HG03066 (cell line): ENCODE measurements around the gene CFAP45.
"Not testable (repeated sequence)": the region's sequence is repeated elsewhere in the genome, so short reads cannot be mapped to it uniquely, and the experiment has no call there.

Experiments used
- ATAC-seq: cut with Tn5 transposase; IDR thresholded peaks from one replicate; pipeline ENCODE4 v1.9.1; 2021; ENCODE audit warnings: low read depth; ENCODE audit not compliant: unreplicated experiment

Gene CFAP45

DNA sequence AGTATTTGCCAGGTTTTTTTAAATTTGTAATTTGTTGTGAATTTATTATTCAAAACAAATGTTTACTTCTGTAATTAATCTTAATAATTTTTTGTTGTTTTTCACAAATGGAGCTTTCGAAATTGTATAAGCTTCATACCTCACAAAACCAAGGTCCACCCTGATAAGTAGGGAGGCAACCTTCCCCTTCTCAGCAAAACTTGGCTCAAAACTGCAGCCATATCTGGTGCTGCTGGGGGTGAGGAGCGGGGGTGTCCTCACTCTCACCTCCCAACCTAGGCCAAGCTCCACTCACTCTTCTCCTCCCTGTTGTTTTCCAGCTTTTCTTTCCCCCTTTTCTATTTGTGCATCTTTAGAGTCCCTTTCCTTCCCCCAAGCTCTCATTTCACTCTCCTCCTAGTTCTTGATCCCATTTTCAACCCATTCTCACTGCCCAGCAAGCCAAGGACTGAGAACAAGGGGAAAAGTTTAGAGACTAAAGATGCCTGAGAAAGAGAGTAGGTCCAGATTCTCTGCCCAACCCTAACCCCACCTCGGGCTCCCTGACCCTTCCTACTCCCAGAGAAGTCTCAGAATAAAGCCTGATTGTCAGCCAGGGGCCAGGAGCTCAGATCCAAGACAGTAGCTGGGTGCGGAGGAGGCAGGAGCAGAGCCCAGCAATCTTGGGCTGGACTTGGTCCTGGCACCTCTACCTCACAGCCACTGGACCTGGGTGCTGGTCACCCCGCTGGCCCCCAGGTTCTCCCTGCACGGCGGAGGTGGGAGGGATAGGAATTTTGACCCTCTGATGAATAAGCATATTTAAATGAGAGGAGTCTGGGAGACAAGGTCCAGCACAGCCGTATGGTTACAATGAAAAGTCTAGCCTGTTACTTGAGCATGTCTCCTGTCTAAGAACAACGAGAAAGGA, 8.3 kb upstream of the CFAP45 start:
- no peak for ATAC-seq

DNA sequence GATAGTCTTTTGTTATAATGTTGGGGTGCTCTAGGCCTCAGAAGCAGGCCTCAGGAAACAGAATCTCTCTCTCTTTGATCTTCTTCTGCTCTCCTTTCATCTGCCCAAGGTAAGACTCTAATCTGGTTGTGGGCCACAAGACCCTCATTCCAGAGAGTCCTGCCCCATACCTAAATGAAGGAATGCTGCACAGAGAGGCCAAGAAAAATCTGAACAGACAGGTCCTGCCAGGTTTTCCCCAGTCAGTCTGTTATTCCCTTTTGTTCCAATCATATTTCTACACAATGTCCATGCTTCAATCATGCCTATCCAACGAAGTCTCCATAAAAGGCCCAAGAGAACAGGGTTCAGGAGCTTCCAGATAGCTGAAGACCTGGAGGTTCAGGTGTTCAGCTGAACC, 7.0 kb upstream of the CFAP45 start:
- no peak for ATAC-seq

DNA sequence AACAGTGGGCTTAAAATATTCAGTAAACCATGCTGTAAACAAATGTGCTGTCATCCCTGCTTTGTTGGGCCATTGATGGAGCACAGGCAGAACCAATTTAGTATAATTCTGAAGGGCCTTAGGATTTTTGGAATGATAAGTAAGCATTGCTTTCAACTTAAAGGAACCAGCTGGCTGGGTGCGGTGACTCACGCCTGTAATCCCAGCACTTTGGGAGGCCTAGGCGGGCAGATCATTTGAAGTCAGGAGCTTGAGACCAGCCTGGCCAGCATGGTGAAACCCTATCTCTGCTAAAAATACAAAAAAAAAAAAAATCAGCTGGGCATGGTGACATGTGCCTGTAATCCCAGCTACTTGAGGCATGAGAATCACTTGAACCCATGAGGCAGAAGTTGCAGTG, 4.1 kb upstream of the CFAP45 start:
- ATAC-seq = not testable (repeated sequence)

DNA sequence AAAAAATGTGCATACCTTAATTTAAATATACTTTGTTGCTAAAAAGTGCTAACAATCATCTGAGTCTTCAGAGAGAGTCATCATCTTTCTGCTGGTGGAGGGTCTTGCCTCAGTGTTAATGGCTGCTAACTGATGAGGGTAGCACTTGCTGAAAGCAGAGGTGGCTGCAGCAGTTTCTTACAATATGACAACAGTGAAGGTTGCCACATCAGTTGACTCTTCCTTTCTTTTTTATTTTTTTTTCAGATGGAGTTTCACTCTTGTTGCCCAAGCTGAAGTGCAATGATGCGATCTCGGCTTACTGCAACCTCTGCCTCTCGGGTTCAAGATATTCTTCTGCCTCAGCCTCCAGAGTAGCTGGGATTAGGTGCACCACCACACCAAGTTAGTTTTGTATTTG, 2.6 kb upstream of the CFAP45 start:
- no peak for ATAC-seq

DNA sequence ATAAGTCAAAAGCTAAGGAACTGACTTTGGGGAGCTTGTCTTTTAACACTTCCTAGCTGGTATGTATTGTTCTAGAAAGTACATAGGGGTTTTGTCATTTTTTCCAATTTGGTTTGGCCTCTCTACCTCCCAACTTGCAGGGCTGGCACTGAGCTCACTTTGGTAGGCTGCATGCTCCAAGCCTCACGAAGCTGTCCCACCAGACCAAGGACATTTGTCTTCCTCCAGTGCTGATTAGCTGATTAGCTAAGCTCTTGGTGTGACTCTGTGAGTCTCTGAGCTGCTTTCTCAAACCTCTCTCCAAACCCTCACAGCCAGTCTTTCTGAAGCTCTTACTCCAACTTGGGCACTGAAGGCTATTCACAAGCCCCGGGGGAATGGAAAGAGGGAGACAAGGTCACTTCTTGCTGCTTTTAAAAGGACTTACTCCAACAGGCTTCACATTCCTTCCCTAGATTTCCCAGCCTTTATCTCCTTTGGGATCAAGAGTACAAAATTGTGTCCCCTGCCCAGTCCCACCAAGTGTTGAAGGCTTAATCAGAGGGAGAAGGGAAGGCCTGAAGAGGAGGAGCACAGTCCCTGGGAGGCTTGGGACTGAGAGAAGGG, 893 bp upstream of the CFAP45 start:
- ATAC-seq = no peak

DNA sequence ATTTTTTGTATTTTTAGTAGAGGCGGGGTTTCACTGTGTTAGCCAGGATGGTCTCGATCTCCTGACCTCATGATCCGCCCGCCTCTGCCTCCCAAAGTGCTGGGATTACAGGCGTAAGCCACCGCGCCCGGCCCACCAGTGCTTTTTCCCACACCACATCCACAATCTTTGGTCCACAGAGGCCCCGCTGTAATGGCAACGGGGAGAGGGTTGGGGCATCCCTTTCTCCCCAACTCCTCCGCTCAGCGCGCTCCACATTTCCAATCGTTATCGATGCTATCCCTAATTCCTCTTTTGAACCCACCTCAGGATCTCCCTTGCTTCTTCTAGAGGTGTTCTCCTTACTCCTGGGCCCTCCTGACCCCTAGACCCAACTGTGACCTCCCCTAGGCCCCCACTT, 331 bp downstream of the CFAP45 start:
- not testable (repeated sequence) for ATAC-seq

DNA sequence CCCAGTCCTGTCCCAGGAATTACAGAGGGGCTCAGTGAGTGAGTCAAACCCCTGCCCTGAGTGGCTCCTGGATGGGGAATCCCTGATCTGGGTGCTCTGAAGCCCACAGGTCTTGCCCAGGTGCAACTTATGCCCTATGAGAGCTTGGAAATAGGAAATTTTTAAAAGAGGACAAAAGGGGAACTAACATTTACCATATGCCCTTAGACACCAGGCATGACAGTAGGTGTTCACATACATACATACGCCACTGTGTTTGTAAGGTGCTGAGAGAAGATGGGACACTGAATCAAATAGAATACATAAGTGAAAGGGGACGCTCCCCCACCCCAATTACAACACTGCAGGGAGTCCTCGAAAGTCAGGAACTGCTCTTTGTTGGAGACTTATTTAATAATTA, 1.4 kb downstream of the CFAP45 start:
- no peak for ATAC-seq

DNA sequence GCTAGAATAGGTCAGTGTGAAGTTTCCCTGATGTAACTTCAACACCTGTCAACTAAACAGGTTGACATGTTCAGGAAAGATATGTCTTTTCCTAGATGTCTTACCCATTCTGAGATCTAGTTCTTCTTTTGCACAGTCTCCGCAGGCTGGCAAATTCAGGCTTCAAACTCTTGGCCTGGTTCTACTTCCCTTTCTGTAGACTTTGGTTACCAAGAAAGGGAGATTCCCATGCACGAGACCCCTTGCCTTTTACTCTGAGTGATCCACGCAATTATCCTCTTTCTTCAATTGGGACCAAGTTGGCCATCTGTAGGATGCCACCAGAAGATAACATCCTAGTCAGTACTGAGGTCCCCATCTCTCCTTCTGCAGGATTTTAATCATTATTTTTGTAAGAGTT, 2.0 kb downstream of the CFAP45 start:
- ATAC-seq = no peak

DNA sequence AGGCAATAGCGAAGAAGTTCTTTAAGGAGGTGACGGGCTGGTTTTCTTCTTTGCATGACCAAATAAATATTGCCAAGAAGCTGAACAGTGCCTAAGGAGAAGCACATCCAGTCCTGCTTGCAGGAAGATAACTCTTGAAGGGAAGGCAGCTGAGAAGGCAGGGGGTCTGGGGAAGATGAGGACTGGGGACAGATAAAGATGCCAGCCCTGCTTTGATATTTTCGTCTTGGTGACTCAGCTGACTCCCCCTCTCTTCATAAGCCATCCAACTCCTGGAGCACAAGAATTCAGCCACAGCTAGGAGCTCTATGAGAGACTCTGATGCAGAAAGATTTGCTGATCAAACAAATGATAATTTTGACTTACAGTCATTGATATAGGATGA, 3.4 kb downstream of the CFAP45 start:
- ATAC-seq = no peak

DNA sequence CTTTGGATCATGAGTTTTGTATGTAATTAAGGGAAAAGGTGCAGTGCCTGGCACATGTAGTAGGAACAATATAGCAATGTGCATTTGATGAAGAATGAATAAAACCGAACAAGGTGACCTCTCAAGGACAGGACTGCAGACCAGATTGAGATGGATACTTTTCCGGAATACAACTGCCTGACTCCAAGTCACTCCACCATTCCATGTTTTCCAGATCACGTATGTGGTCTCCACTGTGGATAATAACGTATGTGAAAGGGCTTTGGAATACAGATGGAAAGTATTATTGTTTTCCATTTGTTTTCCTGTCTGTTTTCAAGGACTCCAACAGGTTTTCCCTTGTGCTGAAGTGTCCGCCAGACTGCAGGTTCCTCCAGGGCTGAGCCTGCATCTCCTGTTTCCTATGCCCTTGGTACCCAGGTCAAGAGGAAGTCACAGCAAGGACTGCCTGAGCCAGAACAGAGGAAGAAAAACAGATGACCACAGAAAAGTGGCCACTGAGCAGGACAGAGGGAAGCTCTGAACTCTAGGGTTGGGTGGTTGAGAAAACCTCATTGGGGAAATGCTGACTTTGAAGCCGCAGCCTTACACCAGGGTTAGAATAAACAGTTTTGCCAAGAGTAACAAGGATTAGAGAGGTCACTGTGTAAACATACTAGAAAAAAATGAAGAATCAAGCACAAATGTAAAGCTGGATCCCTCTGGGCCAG, 4.0 kb downstream of the CFAP45 start:
- ATAC-seq = no peak

DNA sequence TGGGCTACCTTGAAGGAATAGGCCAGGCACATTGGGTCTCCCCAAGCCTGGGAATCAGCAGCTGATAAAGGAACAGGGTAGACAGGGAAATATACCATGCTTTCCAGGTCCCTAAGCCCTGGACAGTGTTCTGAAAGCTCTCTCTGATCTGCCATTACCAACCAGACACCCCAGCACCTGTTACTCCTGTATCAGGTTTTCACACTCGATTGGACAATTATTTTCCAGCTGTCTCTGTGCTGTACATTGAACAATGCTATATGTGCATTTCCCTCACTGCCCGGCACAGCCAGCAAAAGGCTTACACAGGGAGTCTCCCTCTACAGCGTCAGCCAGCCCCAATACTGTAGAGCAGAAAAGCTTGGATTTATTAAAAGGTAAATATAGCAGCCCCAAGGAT, 4.7 kb downstream of the CFAP45 start:
- ATAC-seq = no peak

DNA sequence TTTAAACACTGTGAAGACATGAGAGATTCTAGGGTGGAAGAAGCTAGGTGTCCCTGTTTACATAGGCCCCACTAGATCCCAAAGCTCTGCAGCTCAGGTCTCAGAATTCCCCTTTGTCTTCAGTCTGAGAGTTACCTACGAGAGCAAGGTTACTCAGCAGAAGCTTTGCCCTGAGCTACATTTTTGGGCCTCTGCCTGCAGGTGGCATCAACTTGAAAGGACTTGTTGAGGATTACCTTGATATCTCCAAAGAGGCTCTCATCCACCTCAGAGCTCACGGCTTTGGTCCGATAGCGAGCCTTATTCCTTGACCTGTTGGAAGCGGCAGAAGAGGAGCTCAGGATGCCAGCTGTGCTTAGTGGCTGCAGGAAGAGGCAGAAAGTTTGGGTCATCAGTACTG, 7.0 kb downstream of the CFAP45 start:
- ATAC-seq = no peak

DNA sequence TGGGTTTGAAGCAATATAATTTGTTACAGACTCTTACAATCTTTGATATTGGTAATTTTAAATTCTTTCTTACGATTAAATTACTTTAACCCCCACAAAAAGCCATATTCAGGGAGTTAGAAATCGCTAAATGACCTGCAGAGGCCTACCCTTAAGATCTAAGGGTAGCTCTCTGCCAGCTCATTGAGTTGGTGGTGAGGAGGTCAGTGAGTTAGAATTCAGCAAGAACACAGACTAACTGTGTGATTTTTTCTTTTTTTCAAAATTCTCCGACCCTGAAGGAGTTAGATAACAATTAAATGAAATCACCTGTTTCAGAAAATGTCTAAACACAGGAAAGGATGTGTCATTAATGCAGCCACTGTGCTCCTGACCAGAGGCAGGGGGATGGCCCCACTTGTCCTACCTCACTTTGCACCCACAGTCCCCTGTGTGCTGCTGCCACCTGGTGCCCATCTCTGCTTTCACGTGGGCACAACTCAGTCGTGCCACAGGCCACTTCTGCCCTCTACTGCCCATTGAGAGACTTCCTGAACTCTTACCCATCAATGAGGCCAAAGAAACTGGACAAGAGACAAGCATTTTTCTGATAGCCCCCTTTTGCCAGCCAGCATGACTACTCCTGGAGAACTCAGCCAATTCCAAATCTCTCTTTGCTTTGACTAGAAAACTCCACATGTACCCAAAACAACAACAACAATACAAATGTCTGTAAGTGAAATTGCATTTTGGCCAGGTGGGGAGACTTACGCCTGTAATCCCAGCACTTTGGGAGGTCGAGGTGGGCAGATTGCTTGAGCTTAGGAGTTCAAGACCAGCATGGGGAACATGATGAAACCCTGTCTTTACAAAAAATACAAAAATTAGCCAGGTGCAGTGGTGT, 8.4 kb downstream of the CFAP45 start:
- peak; percentile 65 for ATAC-seq

DNA sequence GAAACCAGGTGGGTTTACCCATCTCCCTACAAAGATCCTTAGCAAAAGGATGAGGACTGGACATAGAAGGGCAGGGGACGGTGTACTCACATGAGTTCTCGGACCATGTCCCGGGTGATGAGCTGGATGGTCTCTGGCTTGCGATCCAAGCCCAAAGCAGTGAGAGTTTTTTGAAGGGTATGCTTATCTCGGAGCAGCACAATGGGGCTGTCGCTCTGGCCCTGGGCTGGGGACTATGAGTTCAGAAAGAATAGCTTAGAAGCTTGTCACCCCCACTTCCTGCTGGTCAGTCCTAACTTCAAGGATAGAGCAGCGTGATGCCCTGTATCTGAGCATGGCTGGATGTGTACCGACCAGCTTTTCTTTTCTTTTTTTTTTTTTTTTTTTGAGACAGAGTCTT, 9.6 kb downstream of the CFAP45 start:
- ATAC-seq = no peak

DNA sequence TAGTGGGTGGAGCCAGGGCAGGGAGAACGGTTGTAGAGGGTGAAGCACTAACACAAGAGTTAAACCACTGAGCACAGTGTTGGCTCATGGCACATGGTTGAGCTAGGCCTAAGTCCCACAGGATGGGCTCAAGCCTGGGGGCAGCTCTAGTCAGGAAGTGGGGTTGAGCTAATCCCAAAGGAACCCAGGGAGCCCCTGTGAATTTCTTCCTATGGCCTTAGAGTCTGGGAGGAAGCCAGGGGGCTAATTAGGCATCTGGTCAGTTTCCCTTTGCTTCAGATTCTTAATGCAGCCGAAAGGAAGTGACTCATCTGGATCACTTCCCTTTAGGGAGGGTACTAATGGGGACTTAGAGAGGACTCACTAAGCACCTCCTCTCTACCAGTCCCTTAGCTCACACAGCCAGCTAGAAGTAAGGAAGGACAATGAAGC, 10.1 kb downstream of the CFAP45 start:
- peak; percentile 85 for ATAC-seq

DNA sequence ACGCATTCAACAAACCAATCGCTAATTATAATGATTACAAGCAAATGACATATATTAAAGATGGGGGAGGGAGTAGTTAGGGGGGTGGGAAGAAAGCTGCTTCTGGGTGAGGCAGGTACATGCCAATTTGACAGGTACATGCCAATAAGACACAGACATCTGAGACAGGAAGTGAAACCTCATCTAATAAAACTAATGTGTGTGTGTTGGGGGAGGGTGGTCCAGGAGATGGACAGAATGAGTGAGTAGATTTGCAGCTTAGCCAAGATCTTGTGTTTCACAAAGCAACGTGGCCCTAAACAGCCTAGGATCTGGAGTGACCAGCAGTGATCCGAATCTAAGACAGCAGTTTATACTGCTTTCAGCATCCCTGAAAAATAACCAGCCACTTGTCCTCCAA, 10.8 kb downstream of the CFAP45 start:
- ATAC-seq = no peak

DNA sequence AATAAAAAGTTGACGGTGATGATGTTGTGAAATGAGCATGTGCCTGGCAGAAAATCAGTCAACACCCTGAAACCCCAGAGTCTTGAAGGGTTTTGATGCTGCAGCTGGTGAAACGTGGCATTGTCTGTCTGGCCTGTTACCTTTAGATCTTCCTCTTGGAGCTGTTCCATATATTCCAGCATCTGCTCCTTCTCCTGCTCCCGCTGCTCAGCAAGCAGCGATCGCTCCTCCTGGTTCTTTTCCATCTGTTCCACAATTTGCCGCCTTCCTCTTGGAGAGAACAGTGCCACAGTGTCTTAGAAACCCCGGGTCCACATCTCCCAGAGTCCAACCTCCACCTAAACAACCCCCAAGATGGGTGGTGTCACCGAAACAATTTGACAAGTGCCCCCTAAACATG, 15.7 kb downstream of the CFAP45 start:
- ATAC-seq = no peak

DNA sequence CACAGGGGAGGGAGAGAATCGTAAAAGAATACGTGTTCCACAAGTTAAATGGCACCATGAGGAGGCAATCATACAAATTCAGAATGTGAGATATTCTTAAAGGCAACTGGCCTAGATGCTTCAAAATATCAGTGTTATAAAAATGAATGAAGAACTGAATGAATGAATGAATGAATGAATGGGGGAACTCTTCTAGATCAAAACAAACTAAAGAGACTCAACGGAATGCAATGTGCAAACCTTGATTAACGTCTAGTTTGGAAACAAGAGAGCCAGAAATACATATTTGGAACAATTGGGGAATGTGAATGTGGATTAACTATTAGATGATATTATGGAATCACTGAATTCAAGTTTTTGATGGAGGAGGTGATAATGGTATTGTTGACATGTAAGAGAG, 16.8 kb downstream of the CFAP45 start:
- no peak for ATAC-seq

DNA sequence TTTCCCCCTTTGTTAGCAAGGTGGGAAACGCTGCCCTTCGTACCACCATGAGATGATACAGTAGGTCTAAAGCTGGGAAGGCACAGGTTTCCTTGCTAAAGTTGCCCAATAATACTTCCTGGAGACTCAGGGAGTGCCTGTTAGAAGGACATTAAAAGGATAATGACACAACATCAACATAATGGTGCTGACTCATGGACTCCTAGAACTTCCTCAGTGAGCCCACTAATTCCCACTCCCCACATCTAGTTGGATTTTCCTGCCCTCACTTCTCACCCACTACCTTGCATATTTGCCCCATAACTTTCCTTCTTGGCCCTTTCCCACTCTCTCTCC, 17.5 kb downstream of the CFAP45 start:
- no peak for ATAC-seq

DNA sequence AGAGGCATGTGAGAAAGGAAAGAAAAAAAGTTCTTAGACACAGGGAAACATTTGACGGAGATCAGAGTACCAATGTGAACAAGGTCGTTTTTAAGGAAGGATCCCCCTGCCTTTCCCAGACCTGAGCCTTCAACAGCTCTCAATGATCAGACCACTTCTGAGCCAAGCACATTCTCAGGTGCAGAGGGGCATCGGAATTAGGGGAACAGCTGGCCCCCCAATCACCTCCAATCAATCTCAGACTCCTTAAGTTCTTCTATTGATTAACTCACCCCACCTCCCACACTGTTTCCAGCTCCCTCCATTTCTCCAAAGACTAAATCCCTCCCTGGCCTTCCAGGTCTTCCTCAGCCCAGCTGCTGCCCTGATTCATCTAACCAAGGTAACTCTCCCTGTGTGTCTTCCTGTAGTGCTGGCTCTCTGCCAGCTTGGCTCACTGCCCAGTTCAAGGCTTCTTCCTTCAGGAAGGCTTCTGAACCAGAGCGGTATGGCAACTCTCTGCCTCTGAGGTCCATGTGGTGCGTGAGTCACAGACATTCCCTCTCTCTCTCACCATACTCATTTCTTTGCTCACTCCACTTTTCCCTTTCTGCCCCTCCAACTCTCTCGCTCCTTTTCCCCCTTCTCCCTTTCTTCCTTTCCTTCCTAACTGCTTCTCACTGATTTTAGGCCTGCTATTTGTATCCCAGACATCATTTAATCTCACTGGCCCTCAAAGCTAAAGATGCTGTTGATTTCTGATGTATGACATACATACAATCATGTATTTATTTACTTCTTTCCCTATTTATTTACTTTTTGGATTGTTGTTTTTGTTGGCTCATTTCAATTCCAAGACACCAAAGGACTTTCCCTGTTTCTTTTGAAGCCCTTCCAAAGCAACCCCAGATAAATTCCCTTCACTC, 18.1 kb downstream of the CFAP45 start:
- ATAC-seq = no peak
